Activated CD4-positive, alpha-beta T cell treated with anti-CD3 and anti-CD28 coated beads, Interleukin-2, amount 10 ng/mL, durations not matched to agents 7 days and 5 days (primary cell): ENCODE measurements around the gene UNC93A. TPM values are rescaled to one million over a fixed set of nuclear protein-coding genes. Genes with fewer than 3 reads are reported as not detected.
"Not testable (repeated sequence)": the region's sequence is repeated elsewhere in the genome, so short reads cannot be mapped to it uniquely, and the experiment has no call there.

Source experiments
- CTCF ChIA-PET: fragments of 350-600 bp; sonication (Branson Sonifier 250); formaldehyde crosslinking; loops from one replicate; lab custom pipeline; 2021; ENCODE audit warnings: antibody characterized with exemption; lab: Charles Lee
- POLR2A ChIA-PET: fragments of 350-600 bp; sonication (Branson Sonifier 250); formaldehyde crosslinking; loops from one replicate; lab custom pipeline; 2021; ENCODE audit warnings: antibody characterized with exemption; lab: Charles Lee
- DNase-seq: peaks from one replicate; pipeline ENCODE4 v3.0.0-alpha.2; 2020
- H3K27ac Mint-ChIP-seq: one replicate; pipeline ENCODE4 v1.8.0; 2021; ENCODE audit warnings: mild to moderate bottlenecking, moderate library complexity, mixed read lengths
- H3K27me3 Mint-ChIP-seq: one replicate; pipeline ENCODE4 v1.8.0; 2021; ENCODE audit warnings: mixed read lengths
- H3K36me3 Mint-ChIP-seq: one replicate; pipeline ENCODE4 v1.8.0; 2021; ENCODE audit warnings: low read depth, mixed read lengths
- H3K4me1 Mint-ChIP-seq: one replicate; pipeline ENCODE4 v1.8.0; 2021; ENCODE audit warnings: mixed read lengths
- H3K4me3 Mint-ChIP-seq: one replicate; pipeline ENCODE4 v1.8.0; 2021; ENCODE audit warnings: mild to moderate bottlenecking, moderate library complexity, mixed read lengths
- H3K9me3 Mint-ChIP-seq: one replicate; pipeline ENCODE4 v1.8.0; 2021; ENCODE audit warnings: mixed read lengths
- total RNA-seq, 2 experiments: library from RNA; stranded (reverse); gene quantifications; one replicate each; pipeline ENCODE4 v1.2.3, GENCODE V29; 2021

The UNC93A gene
- total RNA-seq, 2 experiments from 2014 or later: not detected

DNA sequence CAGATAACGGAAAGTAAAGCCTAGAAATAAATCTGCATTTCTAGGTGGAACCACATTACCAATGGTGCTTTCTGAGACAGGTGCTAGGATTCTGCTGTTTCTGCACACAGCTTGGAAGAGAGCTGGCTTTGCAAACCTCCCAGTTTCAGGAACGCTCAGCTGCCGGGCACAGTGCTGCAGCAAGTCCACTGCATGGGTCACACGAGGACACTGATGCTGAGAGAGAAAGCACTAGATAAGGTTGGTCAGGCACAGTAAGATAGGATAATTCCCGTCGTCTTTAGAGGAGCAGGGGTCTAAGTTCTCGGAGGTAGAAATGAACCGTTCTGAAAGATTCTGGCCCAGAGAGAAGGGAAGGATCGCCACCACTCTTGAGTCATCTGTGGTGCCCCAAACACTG lies 11.0 kb downstream of the UNC93A start:
- Mint-ChIP-seq H3K27ac (no peak overlapping the region), H3K27me3 (peaks cover 5% of the 10 kb centered on the region), H3K9me3 (no peaks in the 10 kb centered on the region), H3K36me3 (no peaks in the 10 kb centered on the region), H3K4me1 (no peaks in the 10 kb centered on the region), H3K4me3 (no peak overlapping the region)
- POLR2A ChIA-PET: no interaction called here
- CTCF ChIA-PET: no interaction called here
- DNase-seq: no peak

- POLR2A ChIA-PET: no interaction called here
- no peak overlapping the region for H3K4me3 Mint-ChIP-seq
These were observed 11.7 kb downstream of the UNC93A start for GRCh38 chr6:167302796-167303195.

DNA sequence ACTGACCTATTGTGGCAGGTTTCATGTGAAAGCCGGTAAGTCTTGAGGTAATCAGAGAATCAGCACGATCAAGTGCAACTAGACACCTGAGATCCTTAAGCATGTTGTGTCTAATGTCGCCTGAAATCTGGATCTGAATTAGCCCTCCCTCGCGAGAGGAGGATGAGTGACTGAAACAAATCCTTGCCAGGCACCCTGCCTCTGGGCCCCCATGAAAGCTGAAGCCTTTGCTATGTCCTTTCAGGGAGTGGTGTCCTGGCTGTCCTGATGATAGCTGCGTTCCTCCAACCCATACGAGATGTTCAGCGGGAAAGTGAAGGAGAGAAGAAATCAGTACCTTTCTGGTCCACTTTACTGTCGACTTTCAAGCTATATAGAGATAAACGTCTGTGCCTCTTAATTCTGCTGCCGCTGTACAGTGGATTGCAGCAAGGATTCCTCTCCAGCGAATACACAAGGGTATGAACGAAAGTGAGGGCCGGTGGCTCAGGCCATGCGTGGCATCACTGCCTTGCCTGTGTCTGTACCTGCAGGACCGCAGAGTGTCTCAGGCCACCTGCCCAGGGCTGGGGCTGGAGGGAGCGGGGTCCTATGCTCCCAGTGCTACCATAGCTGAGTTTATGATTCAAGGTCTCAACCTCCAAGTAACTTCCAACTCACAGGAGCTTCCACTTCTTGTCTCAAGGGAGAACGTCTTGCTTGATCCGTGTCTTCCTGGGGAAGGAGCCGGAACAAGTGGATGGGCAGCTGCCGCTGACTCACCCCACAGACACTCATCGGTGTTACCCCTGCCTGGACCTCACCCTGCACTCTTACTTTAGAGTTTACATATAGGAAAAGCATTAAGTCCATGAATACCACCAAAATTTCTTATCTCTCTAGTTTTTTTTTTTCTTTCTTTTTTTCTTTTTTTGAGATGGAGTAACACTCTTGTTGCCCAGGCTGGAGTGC lies 12.8 kb downstream of the UNC93A start:
- Mint-ChIP-seq H3K36me3 (no peaks in the 10 kb centered on the region), H3K4me3 (no peak overlapping the region), H3K27me3 (peaks cover 2% of the 10 kb centered on the region), H3K27ac (no peak overlapping the region), H3K9me3 (no peaks in the 10 kb centered on the region), H3K4me1 (no peaks in the 10 kb centered on the region)
- ChIA-PET POLR2A (no interaction called here), CTCF (interaction anchor here (1.1 kb wide), 1 partner anchor 38 kb away, joined by 4 read pairs; no protein-coding TSS in a partner anchor)
- DNase-seq: no peak

More at GRCh38 chr6:167302796-167303195, 11.7 kb downstream of the UNC93A start:
- CTCF ChIA-PET: no interaction called here
- no peaks in the 10 kb centered on the region for H3K4me1 Mint-ChIP-seq
- no peaks in the 10 kb centered on the region for H3K9me3 Mint-ChIP-seq
- H3K36me3 Mint-ChIP-seq: no peaks in the 10 kb centered on the region
- peaks cover 2% of the 10 kb centered on the region for H3K27me3 Mint-ChIP-seq
- no peak for DNase-seq
- H3K27ac Mint-ChIP-seq: no peak overlapping the region

GRCh38 chr6:167304912-167305311 lies 13.8 kb downstream of the UNC93A start:
- DNase-seq: no peak
- ChIA-PET POLR2A (no interaction called here), CTCF (no interaction called here)
- Mint-ChIP-seq H3K27ac (no peak overlapping the region), H3K36me3 (no peaks in the 10 kb centered on the region), H3K4me1 (no peaks in the 10 kb centered on the region), H3K4me3 (no peak overlapping the region), H3K27me3 (peaks cover 2% of the 10 kb centered on the region), H3K9me3 (no peaks in the 10 kb centered on the region)

DNA sequence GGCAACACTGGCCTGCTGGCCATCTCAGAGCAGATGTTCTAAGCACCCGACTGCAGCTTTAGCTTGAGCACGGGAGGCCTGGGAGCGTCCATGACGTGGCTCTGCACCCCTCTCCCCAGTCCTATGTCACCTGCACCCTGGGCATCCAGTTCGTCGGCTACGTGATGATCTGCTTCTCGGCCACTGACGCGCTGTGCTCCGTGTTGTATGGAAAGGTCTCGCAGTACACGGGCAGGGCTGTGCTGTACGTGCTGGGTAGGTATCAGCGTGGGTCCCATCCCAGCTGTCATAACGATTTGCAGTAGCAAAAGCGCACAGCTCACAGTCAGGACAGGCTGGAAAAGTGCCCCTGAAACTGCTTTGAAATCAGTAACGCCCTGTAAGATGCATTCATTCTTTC lies 14.7 kb downstream of the UNC93A start:
- Mint-ChIP-seq H3K27ac (no peak overlapping the region), H3K27me3 (peaks cover 2% of the 10 kb centered on the region), H3K4me3 (no peak overlapping the region), H3K9me3 (no peaks in the 10 kb centered on the region), H3K4me1 (no peaks in the 10 kb centered on the region), H3K36me3 (no peaks in the 10 kb centered on the region)
- no peak for DNase-seq
- POLR2A ChIA-PET: no interaction called here
- CTCF ChIA-PET: interaction anchor here (0.6 kb wide), 1 partner anchor 58 kb away, joined by 3 read pairs; no protein-coding TSS in a partner anchor

DNA sequence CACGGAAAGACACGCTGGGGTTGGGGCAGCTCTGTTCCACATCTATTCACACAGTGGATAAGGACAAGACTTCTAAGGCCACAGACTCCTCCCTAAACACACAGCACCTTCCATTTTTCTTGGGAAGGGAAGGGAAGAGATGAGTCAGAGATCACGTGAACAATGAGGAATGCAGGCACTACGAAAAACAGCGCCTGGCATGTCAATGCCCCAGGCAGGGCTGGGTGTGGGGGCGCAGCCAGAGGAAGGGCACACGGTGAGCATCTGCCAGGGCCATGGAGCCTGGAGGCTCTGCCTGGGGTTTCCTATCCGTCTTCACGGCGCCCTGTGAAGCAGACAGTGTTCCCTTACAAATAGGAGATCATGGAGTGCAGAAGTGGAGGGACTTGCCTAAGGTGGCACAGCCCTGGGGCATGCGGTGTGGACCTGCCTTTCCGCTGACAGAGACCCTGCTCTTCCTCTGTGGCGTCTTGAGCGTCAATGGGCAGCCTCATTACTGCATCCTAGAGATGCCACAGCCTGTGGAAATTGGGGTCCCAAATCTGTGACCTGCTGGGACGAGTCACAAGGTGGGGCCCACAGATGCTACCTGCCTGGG lies 15.4 kb downstream of the UNC93A start:
- H3K27ac Mint-ChIP-seq: no peak overlapping the region
- no peak for DNase-seq
- H3K9me3 Mint-ChIP-seq: no peaks in the 10 kb centered on the region
- H3K4me3 Mint-ChIP-seq: no peak overlapping the region
- POLR2A ChIA-PET: no interaction called here
- H3K27me3 Mint-ChIP-seq: peaks cover 2% of the 10 kb centered on the region
- no peaks in the 10 kb centered on the region for H3K4me1 Mint-ChIP-seq
- no peaks in the 10 kb centered on the region for H3K36me3 Mint-ChIP-seq
- CTCF ChIA-PET: no interaction called here

DNA sequence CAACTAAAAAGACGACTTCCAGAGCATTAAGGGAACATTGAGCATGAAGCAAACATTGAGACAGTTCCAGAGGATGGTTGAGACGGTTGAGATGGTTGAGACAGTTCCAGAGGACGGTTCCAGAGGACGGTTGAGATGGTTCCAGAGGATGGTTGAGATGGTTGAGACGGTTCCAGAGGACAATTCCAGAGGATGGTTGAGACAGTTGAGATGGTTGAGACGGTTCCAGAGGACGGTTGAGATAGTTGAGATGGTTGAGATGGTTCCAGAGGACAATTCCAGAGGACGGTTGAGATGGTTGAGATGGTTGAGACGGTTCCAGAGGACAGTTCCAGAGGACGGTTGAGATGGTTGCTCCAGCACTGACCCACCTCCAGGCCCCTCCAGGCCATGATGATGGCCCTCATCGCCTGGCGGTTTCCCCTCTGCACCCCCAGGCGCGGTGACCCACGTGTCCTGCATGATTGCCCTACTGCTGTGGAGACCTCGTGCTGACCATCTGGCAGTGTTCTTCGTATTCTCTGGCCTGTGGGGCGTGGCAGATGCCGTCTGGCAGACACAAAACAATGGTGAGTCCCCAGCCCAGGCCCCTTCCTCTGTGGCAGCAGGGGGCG lies 16.3 kb downstream of the UNC93A start:
- no peak overlapping the region for H3K4me3 Mint-ChIP-seq
- no peaks in the 10 kb centered on the region for H3K36me3 Mint-ChIP-seq
- no peak overlapping the region for H3K27ac Mint-ChIP-seq
- no peaks in the 10 kb centered on the region for H3K27me3 Mint-ChIP-seq
- H3K9me3 Mint-ChIP-seq: no peaks in the 10 kb centered on the region
- no peaks in the 10 kb centered on the region for H3K4me1 Mint-ChIP-seq
- POLR2A ChIA-PET: no interaction called here
- no peak for DNase-seq
- CTCF ChIA-PET: no interaction called here

GRCh38 chr6:167308207-167308606 lies 17.1 kb downstream of the UNC93A start:
- no peak for DNase-seq
- ChIA-PET CTCF (no interaction called here), POLR2A (no interaction called here)
- Mint-ChIP-seq H3K4me3 (no peak overlapping the region), H3K36me3 (no peaks in the 10 kb centered on the region), H3K9me3 (no peaks in the 10 kb centered on the region), H3K4me1 (no peaks in the 10 kb centered on the region), H3K27me3 (no peaks in the 10 kb centered on the region), H3K27ac (no peak overlapping the region)

- CTCF ChIA-PET, H3K9me3 Mint-ChIP-seq, POLR2A ChIA-PET, H3K4me3 Mint-ChIP-seq, H3K36me3 Mint-ChIP-seq, H3K27me3 Mint-ChIP-seq, H3K4me1 Mint-ChIP-seq, DNase-seq, H3K27ac Mint-ChIP-seq: not testable (repeated sequence)
These were observed 18.5 kb downstream of the UNC93A start for GRCh38 chr6:167309355-167310192.

- DNase-seq: no peak
- no peaks in the 10 kb centered on the region for H3K4me1 Mint-ChIP-seq
- H3K27ac Mint-ChIP-seq: no peak overlapping the region
- no peaks in the 10 kb centered on the region for H3K9me3 Mint-ChIP-seq
- ChIA-PET CTCF (no interaction called here), POLR2A (no interaction called here)
- H3K36me3 Mint-ChIP-seq: no peaks in the 10 kb centered on the region
- peaks cover 2% of the 10 kb centered on the region for H3K27me3 Mint-ChIP-seq
- no peak overlapping the region for H3K4me3 Mint-ChIP-seq
These were observed 20.2 kb downstream of the UNC93A start for GRCh38 chr6:167311286-167311685.

GRCh38 chr6:167311691-167312090 lies 20.6 kb downstream of the UNC93A start:
- H3K36me3 Mint-ChIP-seq, H3K4me3 Mint-ChIP-seq, H3K9me3 Mint-ChIP-seq, H3K4me1 Mint-ChIP-seq, POLR2A ChIA-PET, DNase-seq, CTCF ChIA-PET, H3K27ac Mint-ChIP-seq, H3K27me3 Mint-ChIP-seq: not testable (repeated sequence)

GRCh38 chr6:167314180-167314821 lies 23.2 kb downstream of the UNC93A start:
- ChIA-PET POLR2A (no interaction called here), CTCF (no interaction called here)
- H3K4me1 Mint-ChIP-seq: no peaks in the 10 kb centered on the region
- no peak for DNase-seq
- no peaks in the 10 kb centered on the region for H3K36me3 Mint-ChIP-seq
- no peak overlapping the region for H3K27ac Mint-ChIP-seq
- peaks cover 2% of the 10 kb centered on the region for H3K27me3 Mint-ChIP-seq
- H3K9me3 Mint-ChIP-seq: no peaks in the 10 kb centered on the region
- H3K4me3 Mint-ChIP-seq: no peak overlapping the region
